Breast epithelium (tissue), 4 donors: ENCODE measurements around the gene XYLT1. TPM values are rescaled to one million over a fixed set of nuclear protein-coding genes. Genes with fewer than 3 reads are reported as not detected.

Experiments
- DNase-seq, 2 donors: peaks; one replicate each; pipeline ENCODE4 v3.0.0-alpha.2; 2019; ENCODE audit warnings: low spot score in 2 of 2
- H3K27ac ChIP-seq, 2 donors: fragments of 200-600 bp; sonication (generic) in 1 of 2; one replicate each; pipeline ENCODE4 v1.5.1; 2016 to 2019; ENCODE audit warnings: mild to moderate bottlenecking in 1 of 2
- H3K27me3 ChIP-seq, 2 donors: fragments of 200-600 bp; sonication (generic) in 1 of 2; one replicate each; pipeline versions ENCODE4 v1.5.1 to v1.6.0; 2017 to 2019; ENCODE audit warnings: control low read depth in 1 of 2, mild to moderate bottlenecking in 1 of 2
- H3K36me3 ChIP-seq: fragments of 200-600 bp; one replicate; pipeline ENCODE4 v1.5.1; 2019
- H3K4me1 ChIP-seq, 2 donors: fragments of 200-600 bp; sonication (generic); one replicate each; pipeline ENCODE4 v1.5.1; 2016 to 2019; ENCODE audit warnings: control low read depth in 1 of 2
- H3K4me3 ChIP-seq, 3 donors: fragments of 200-600 bp; sonication (generic); 1 replicate in 2 of 3; 2 replicates in 1 of 3; pipeline ENCODE4 v1.5.1; 2016 to 2019; ENCODE audit warnings: mild to moderate bottlenecking in 3 of 3, moderate library complexity in 2 of 3
- H3K9me3 ChIP-seq, 2 donors: fragments of 200-600 bp; sonication (generic) in 1 of 2; one replicate each; pipeline ENCODE4 v1.5.1; 2016 to 2019; ENCODE audit warnings: control low read depth in 1 of 2
- POLR2A ChIP-seq: fragments of 450-650 bp; IDR thresholded peaks from one replicate; pipeline ENCODE4 v1.6.1; 2016; ENCODE audit warnings: antibody characterized with exemption, mild to moderate bottlenecking, moderate library complexity
- POLR2AphosphoS5 ChIP-seq, 3 donors: sonication (generic); formaldehyde crosslinking; IDR thresholded peaks; one replicate each; pipeline ENCODE4 v1.6.1; 2017; ENCODE audit warnings: antibody characterized with exemption in 3 of 3
- intact Hi-C: fragments of 100-400 bp; cut with DNase I; formaldehyde crosslinking; loops from one replicate; pipeline ENCODE4 v1.15.1; 2023; ENCODE audit warnings: low total_unique reads
- total RNA-seq, 3 donors: library from RNA; depleted of rRNA; stranded (reverse); fragments of >200 nt; gene quantifications; one replicate each; pipeline ENCODE4 v1.1.0, GENCODE V29; 2016
- TF ChIP-seq, protein P1 (sequence below), 3 donors: fragments of 450-650 bp; IDR thresholded peaks; one replicate each; pipeline ENCODE4 v1.5.1; 2016 to 2017; ENCODE audit warnings: antibody characterized with exemption in 3 of 3, mild to moderate bottlenecking in 3 of 3, moderate library complexity in 3 of 3

The XYLT1 gene
- total RNA-seq, 3 donors from 2014 or later, result 11.9 to 32.8 (median 13.8) TPM

GRCh38 chr16:17408296-17408695 lies 62.5 kb downstream of the XYLT1 start:
- no peaks in the 10 kb centered on the region for H3K9me3 ChIP-seq
- intact Hi-C loops, result no loop called here
- H3K4me3 ChIP-seq, result no peak overlapping the region
- no peak for DNase-seq
- no peaks in the 10 kb centered on the region for H3K36me3 ChIP-seq
- peaks cover 5 to 8% of the 10 kb centered on the region in 2 donors for H3K4me1 ChIP-seq
- peak overlapping the region in 1 of 2 donors; percentile 21 for H3K27ac ChIP-seq
- TF ChIP-seq POLR2A (no peak), POLR2AphosphoS5 (IDR thresholded peaks at IDR 0.05) (no peak)
- TF ChIP-seq, protein P1, sequence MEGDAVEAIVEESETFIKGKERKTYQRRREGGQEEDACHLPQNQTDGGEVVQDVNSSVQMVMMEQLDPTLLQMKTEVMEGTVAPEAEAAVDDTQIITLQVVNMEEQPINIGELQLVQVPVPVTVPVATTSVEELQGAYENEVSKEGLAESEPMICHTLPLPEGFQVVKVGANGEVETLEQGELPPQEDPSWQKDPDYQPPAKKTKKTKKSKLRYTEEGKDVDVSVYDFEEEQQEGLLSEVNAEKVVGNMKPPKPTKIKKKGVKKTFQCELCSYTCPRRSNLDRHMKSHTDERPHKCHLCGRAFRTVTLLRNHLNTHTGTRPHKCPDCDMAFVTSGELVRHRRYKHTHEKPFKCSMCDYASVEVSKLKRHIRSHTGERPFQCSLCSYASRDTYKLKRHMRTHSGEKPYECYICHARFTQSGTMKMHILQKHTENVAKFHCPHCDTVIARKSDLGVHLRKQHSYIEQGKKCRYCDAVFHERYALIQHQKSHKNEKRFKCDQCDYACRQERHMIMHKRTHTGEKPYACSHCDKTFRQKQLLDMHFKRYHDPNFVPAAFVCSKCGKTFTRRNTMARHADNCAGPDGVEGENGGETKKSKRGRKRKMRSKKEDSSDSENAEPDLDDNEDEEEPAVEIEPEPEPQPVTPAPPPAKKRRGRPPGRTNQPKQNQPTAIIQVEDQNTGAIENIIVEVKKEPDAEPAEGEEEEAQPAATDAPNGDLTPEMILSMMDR (IDR thresholded peaks at IDR 0.05), result no peak
- H3K27me3 ChIP-seq, result no peaks in the 10 kb centered on the region

DNA sequence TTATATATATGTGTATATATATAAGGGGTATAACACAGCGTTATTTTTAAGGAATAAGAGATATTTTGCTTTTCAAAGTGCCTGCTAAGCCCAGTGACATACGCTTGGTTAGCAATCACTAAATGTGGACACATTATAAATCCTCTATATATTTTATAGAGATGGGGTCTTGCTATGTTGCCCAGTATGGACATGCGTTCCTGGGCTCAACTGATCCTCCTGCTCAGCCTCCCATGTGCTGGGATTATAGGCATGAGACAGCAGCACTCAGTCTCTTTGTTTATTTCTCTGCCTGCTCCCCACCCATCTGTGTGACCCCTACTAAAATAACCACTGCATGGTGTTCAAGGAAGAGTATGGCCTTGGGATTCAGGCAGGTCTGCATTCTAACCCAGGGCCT lies 63.4 kb downstream of the XYLT1 start:
- no peaks in the 10 kb centered on the region for H3K9me3 ChIP-seq
- intact Hi-C loops, result no loop called here
- H3K4me1 ChIP-seq, result peaks cover 5 to 8% of the 10 kb centered on the region in 2 donors
- H3K27me3 ChIP-seq, result no peaks in the 10 kb centered on the region
- H3K27ac ChIP-seq, result peak overlapping the region; percentile 29 to 68
- no peak overlapping the region for H3K4me3 ChIP-seq
- no peaks in the 10 kb centered on the region for H3K36me3 ChIP-seq
- TF ChIP-seq, protein P1 (IDR thresholded peaks at IDR 0.05), result no peak
- TF ChIP-seq POLR2AphosphoS5 (IDR thresholded peaks at IDR 0.05) (no peak), POLR2A (no peak)
- DNase-seq, result no peak

- intact Hi-C loops, result no loop called here
- Histone ChIP-seq H3K27ac (peak overlapping the region; percentile 85 to 92), H3K36me3 (no peaks in the 10 kb centered on the region), H3K9me3 (no peaks in the 10 kb centered on the region), H3K4me1 (peaks cover 5 to 8% of the 10 kb centered on the region in 2 donors), H3K27me3 (no peaks in the 10 kb centered on the region), H3K4me3 (peak overlapping the region in 2 of 3 donors; percentile 13 to 39)
- TF ChIP-seq, protein P1 (IDR thresholded peaks at IDR 0.05), result no peak
- TF ChIP-seq POLR2A (no peak), POLR2AphosphoS5 (IDR thresholded peaks at IDR 0.05) (peak in 2 of 3 donors; percentile 47 to 77)
- peak in 1 of 2 donors; percentile 88 for DNase-seq
These were observed 65.6 kb downstream of the XYLT1 start for GRCh38 chr16:17404941-17405689.

- Histone ChIP-seq H3K27ac (peak overlapping the region; percentile 11 to 85), H3K27me3 (no peaks in the 10 kb centered on the region), H3K9me3 (no peaks in the 10 kb centered on the region), H3K36me3 (no peaks in the 10 kb centered on the region), H3K4me3 (no peak overlapping the region), H3K4me1 (peaks cover 5 to 8% of the 10 kb centered on the region in 2 donors)
- intact Hi-C loops, result no loop called here
- no peak for TF ChIP-seq POLR2AphosphoS5 (IDR thresholded peaks at IDR 0.05)
- TF ChIP-seq, protein P1 (IDR thresholded peaks at IDR 0.05), result no peak
- no peak for TF ChIP-seq POLR2A
- no peak for DNase-seq
These were observed 66.8 kb downstream of the XYLT1 start for GRCh38 chr16:17403859-17404545.
